LNCaP clone FGC (cell line): ENCODE data around the gene ST6GALNAC5.
A peak's percentile ranks its signal among the peaks of the same experiment; 100 is the strongest.
"Not testable (repeated sequence)": the region's sequence is repeated elsewhere in the genome, so short reads cannot be mapped to it uniquely, and the experiment has no call there.

Experiments used
- DNase-seq: peaks from one replicate; pipeline ENCODE4 v3.0.0-alpha.2; 2011; ENCODE audit warnings: low read depth
- H3K4me3 ChIP-seq: 2 replicates; pipeline ENCODE4 v1.5.1; 2011; ENCODE audit warnings: mild to moderate bottlenecking, low read depth, low read length, control low read depth
- TF ChIP-seq, protein P1 (sequence below): IDR thresholded peaks from 2 replicates; pipeline ENCODE4 v1.5.1; 2012; ENCODE audit warnings: mild to moderate bottlenecking; ENCODE audit not compliant: control insufficient read depth, insufficient read depth; ENCODE audit errors: extremely low read depth

ST6GALNAC5 gene

DNA sequence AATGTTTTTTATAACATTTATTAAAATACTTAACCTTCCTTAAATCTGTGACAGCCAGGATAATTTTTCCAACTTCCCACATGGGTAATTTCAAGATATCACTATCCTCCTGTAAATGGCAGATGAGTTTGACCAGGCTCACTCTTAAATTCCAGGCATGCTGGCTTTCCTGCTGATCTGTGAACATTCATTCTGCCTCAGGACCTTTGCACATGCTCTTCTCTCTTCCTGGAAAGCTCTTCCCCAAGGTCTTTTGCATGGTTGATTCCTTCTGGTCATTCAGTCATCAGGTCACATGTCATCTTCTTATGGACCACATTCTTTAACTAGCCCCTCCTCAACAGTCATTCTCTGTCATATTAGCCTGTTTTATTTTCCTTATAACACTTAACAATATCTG lies 5.7 kb downstream of the ST6GALNAC5 start:
- DNase-seq: no peak
- TF ChIP-seq, protein P1, sequence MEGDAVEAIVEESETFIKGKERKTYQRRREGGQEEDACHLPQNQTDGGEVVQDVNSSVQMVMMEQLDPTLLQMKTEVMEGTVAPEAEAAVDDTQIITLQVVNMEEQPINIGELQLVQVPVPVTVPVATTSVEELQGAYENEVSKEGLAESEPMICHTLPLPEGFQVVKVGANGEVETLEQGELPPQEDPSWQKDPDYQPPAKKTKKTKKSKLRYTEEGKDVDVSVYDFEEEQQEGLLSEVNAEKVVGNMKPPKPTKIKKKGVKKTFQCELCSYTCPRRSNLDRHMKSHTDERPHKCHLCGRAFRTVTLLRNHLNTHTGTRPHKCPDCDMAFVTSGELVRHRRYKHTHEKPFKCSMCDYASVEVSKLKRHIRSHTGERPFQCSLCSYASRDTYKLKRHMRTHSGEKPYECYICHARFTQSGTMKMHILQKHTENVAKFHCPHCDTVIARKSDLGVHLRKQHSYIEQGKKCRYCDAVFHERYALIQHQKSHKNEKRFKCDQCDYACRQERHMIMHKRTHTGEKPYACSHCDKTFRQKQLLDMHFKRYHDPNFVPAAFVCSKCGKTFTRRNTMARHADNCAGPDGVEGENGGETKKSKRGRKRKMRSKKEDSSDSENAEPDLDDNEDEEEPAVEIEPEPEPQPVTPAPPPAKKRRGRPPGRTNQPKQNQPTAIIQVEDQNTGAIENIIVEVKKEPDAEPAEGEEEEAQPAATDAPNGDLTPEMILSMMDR: no peak
- H3K4me3 ChIP-seq: no peak overlapping the region

DNA sequence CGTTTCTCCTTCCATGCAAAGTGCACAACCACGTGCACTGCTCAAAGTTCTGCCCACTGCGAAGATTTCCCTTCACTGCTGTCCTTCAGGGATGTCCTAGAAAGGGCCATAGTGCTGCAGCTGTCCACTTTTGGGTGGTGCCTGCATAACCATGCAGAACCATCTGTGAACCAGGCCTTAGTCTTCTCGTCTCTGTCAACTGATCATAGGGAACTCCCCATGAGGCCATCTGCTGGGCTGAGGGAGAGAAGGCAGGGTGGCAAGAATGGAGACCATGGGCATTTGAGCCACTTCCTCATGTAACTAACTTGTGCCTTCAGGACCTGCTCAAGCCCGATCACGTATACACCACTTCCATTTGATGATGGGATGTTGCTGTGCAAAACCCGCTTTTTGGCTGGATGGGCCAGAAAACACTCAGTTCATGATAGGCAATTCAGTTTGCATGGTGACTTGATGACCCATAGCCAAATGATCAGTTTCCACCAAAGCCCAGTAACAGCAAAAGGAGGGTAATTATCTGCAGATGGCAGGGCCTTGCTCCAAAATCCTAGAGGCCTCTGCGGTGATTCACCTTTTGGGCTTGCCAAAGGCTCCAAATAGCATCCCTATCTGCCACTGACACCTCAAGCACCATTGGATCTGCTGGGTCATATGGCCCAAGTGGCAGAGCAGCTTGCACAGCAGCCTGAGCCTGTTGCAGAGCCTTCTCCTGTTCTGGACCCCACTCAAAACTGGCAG lies 9.5 kb downstream of the ST6GALNAC5 start:
- TF ChIP-seq, protein P1: 0 out of 2 replicates have a peak, but pooled peaks have one; percentile 4
- no peak for DNase-seq
- no peak overlapping the region for H3K4me3 ChIP-seq

DNA sequence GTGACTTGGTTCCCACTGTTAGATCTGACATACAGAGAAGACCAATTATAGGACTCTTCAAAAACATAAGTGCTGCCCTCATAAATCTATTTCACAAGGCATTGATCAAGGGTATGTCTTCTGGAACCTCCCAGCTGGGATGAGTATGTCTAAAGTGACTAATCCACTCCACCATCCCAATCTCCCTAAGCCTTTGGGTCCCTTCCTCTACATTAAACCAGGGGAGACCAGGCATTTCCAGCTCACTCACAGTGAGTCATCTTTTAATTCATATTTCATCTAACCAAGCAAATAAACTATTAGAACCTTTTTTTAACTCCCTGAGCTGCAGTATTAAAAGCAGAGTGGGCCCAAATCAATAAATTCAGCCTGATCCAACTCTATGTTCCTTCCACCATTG lies 11.7 kb downstream of the ST6GALNAC5 start:
- not testable (repeated sequence) for H3K4me3 ChIP-seq, DNase-seq

DNA sequence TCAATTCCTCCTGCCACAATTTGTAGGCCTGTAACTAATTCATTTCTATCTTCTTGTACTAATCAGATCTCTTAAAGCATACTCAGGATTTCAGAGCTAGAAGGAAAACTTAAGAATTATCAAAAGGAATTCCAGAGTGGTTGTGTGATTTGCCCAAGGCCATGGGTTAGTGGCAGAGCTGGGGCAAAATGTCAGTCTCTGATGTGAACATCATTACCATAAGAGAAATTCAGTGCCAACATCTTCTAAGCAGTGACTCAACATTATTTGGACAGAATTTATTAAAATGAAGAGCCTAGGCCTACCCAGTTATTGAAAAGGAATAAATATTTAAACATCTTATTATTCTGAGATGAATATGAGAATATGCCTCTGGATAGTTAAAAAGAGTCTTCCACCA lies 14.5 kb downstream of the ST6GALNAC5 start:
- no peak for DNase-seq
- H3K4me3 ChIP-seq: no peak overlapping the region
- TF ChIP-seq, protein P1: no peak

DNA sequence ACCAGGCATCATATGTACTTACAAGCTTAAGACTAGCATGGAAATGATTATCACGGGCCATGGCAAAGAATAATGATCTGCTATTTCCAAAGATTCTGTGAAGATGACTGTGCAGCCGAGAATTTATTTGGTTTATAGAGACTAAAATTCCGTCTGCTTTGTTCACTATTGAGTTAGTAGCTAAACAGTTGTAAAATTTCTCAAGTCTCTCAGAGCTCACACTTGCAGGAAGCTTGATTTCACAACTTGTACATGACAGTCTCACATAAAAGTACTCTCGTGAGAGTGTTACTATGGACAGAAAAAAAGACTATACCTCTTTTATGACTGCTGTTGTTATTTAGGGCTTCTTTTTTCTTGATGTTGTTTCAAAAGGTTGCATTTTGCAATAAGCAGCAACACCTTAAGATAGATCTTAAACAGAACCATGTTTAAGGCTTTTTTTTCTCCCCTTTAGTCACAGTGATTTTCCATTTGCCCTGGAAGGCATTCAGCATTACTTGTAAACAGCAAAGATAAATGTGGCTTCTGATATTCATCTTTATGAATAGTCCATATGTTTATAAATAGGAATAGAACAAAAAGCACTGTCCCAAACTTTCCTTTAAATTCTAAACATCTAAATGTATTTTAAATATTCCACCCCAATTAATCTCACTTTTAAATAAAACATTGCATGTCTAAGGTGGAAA lies 24.8 kb downstream of the ST6GALNAC5 start:
- no peak overlapping the region for H3K4me3 ChIP-seq
- DNase-seq: peak; percentile 14
- TF ChIP-seq, protein P1: no peak

DNA sequence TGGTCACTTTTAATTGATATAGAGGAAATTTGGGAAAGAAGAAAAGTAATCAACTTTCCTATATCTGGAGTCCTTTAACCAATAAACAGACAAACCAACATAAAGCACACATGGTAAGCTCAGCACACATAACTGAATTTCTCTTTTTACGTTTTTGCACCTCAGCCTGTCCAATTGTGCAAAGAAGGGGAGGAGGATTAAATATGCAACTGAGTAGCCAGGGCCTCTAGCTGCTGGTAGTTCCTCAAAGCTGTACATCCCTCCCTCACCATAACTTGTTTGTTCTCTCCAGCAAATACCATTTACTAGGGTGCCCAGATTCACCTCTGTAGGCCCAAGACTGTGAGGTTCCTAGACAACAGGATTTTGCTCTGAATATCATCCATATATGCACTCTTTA lies 25.4 kb downstream of the ST6GALNAC5 start:
- DNase-seq: no peak
- no peak overlapping the region for H3K4me3 ChIP-seq
- TF ChIP-seq, protein P1: no peak

DNA sequence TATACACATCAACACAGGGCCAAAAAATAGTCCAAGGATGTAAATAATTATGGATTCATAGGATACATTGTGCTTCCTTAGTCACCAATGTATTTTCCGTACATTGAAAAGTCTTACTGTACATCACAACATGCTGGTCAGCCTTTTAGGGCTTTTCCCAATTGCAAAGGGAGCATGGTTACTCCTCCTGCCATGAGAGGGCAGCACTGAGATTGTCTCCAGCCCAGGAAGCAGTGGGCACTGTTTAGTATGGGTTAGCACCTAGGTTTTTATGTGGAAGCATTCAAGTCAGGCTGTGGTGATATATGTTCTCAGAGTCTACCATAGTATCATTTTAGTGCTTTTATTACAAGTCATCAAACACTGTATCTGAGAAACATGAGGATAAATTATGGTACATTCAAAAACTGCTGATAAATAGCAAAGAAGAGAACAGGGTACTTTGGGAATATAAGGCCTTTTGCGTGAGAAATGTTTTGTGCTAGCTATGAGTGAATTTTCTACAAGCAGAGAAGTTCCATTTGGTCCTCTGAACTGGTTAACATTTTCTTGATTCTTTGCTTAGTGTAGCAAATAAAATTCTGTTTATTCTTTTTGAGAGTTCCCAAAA lies 34.0 kb downstream of the ST6GALNAC5 start:
- no peak overlapping the region for H3K4me3 ChIP-seq
- peak; percentile 21 for DNase-seq
- TF ChIP-seq, protein P1: peak; percentile 91
